IPS-NIHi11 (cell line): ENCODE measurements around the gene ASPSCR1.

ENCODE experiments used
- DNase-seq: peaks from one replicate; pipeline ENCODE4 v3.0.0; 2012; ENCODE audit warnings: mixed read lengths, low spot score

ASPSCR1 gene

GRCh38 chr17:81977211-81977808 is at the start of gene ASPSCR1:
Gene ASPSCR1, plus strand, starts transcription at chr17:81977629. Its CDS starts 18 bp downstream, at chr17:81977647.
- peak; percentile 94 for DNase-seq

GRCh38 chr17:81927653-81928543 is 49.5 kb upstream of the ASPSCR1 start, which contains the start of gene MAFG:
Gene MAFG, minus strand, starts transcription at chr17:81927735. Its CDS starts 4,550 bp downstream, at chr17:81923185.
- DNase-seq: peak; percentile 98

GRCh38 chr17:81928544-81929252 is 48.7 kb upstream of the ASPSCR1 start:
- DNase-seq: peak; percentile 25

GRCh38 chr17:81929253-81930141 is 47.9 kb upstream of the ASPSCR1 start:
- DNase-seq: no peak

- peak; percentile 30 for DNase-seq
These were observed 47.0 kb upstream of the ASPSCR1 start for GRCh38 chr17:81930142-81931125.

- no peak for DNase-seq
These were observed 46.3 kb upstream of the ASPSCR1 start for GRCh38 chr17:81931189-81931556.

GRCh38 chr17:81931557-81932332 is 45.7 kb upstream of the ASPSCR1 start:
- no peak for DNase-seq

- DNase-seq: no peak
These were observed 45.0 kb upstream of the ASPSCR1 start for GRCh38 chr17:81932333-81932983.

- DNase-seq: no peak
These were observed 44.2 kb upstream of the ASPSCR1 start for GRCh38 chr17:81933178-81933699.

GRCh38 chr17:81934098-81934757 is 43.2 kb upstream of the ASPSCR1 start:
- DNase-seq: no peak

- DNase-seq: no peak
These were observed 42.4 kb upstream of the ASPSCR1 start for GRCh38 chr17:81934850-81935708.

- DNase-seq: no peak
These were observed 41.7 kb upstream of the ASPSCR1 start for GRCh38 chr17:81935709-81936084.

- no peak for DNase-seq
These were observed 38.2 kb upstream of the ASPSCR1 start for GRCh38 chr17:81939218-81939617.

- DNase-seq: no peak
These were observed 37.5 kb upstream of the ASPSCR1 start for GRCh38 chr17:81939881-81940385.

- DNase-seq: no peak
These were observed 36.6 kb upstream of the ASPSCR1 start for GRCh38 chr17:81940538-81941483.
